ENCODE data around the gene SPINK14.

- TF ChIP-seq CTCF (IDR thresholded peaks at IDR 0.05) (no peak), ZFX (IDR thresholded peaks at IDR 0.05; ENCODE audit: borderline replicate concordance) (no peak)
These were observed 39.9 kb downstream of the SPINK14 start for GRCh38 chr5:148208226-148208625.
